IPS-NIHi7 (cell line): ENCODE data around the gene ANO10.
A peak's percentile ranks its signal among the peaks of the same experiment; 100 is the strongest.
"Not testable (repeated sequence)": the region's sequence is repeated elsewhere in the genome, so short reads cannot be mapped to it uniquely, and the experiment has no call there.

ENCODE experiments used
- DNase-seq: peaks from one replicate; pipeline ENCODE4 v3.0.0; 2012; ENCODE audit warnings: mixed read lengths; ENCODE audit errors: extremely low spot score

Gene ANO10

GRCh38 chr3:43372809-43373559, 248.8 kb downstream of the ANO10 start:
- peak; percentile 49 for DNase-seq

- DNase-seq = no peak
Measured at GRCh38 chr3:43372007-43372740, 249.6 kb downstream of the ANO10 start.

DNA sequence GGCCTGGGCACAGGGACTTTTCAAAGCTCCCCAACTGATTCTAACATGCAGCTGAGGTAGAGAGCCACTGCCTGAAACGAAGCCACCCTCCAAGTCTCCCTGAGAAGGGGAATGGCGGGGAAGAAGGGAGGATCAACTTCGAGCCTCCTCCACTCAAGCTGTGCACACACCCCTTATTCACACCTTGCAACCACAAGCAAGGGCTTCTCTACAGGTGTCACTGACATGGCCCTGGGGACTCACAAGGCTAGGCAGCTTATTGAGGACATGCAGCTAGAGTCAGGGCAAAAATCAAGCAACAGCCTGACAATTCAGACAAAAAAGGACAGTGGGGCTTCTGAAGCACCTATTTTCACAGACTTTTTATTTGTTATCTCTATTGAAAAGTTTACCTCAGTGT, 250.3 kb downstream of the ANO10 start:
- DNase-seq = no peak

GRCh38 chr3:43370293-43370980, 251.4 kb downstream of the ANO10 start:
- no peak for DNase-seq

DNA sequence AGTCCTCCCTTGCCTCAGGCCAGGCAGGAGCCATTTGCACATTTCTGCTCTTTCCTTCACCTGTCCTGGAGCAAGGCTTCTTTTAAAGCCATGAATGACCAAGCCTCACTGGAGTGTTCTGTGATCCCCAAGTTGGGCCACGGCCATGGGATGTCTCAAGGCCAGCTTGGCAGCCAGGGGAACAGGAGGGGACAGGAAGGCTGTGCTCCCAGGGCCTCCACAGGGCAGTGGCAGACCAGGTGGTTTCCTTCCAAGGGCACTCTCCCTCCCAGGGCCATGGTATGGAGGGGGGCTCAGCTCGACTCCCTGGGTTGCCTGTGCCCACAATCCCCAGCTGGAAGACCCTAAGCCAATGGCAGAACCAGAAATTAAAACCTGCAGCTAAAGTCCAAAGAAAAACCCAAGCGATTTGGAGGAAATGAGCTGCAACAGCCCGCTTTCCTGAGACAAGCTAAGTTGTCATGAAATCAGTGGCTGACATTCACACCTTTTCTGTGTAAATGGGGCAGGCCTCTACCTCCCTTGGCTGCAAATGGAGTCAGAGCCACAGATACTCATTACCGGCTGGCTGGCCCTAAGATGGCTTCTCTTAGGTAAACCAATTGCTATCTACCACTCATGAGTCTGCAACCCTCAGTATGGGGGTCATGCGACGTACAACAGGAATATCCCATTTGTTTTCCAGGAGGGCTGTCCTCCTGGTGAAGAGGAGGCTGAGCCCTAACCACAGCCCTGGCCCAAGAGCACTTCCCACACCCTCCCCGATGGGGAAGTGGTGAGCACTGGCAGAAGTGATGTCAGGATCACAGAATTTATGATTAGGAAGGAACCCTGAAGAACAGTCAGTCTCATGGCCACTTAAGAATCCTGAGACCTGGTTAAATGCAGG, 252.2 kb downstream of the ANO10 start:
- no peak for DNase-seq

GRCh38 chr3:43366885-43367284, 254.9 kb downstream of the ANO10 start:
- no peak for DNase-seq

DNA sequence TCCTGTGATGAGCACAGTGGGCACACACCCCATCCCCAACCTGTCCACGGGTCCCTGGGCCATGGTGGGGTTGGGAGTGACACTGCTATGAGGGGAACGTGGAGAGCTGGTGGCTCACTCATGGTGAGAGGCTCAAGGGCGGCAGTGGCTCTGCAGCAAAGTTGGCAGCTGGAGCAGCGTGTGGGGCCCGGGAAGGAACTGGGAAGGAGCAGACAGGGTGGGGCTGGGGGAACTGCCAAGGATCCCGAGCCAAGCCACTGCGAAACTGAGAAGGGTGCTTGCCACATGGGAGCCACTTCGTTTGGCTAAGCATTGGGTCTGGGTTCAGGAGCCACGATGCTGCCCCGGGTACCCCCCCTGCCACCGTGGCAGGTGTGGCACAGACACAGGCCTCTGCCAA, 255.3 kb downstream of the ANO10 start:
- no peak for DNase-seq

DNA sequence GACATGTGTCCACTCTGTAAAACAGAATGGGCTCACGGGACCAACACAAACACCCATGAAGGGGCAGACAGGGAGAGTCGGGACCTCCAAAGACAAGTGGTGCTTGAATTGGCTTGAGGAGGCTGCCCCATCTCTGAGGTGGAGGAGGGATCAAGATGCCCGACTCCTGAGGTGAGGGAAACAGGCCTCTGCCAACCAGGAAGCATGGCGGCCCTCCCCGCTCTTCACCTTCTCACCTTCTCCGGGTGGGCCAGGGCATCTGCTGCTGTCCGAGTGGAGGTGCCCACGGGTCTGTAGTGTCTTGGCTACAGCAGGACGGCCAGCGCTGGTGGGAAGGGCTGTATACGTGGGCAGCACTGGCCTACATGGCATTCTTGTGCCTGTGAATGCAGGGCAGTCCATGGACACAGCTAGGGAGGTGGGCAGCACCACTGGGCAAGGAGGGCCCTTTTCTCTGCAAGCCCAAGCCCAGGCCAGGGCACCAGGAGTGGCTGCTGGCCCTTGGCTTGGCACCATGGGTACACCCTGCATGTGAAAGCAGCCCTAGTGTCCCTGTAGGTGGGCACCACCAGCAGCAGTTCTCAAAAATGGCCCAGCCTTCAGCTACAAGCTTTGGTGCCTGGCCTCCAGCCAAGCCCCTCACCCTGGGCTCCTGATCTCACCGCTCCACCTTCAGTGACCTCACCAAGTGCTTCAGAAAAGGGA, 256.1 kb downstream of the ANO10 start:
- no peak for DNase-seq

GRCh38 chr3:43364926-43365325, 256.9 kb downstream of the ANO10 start:
- DNase-seq = no peak

DNA sequence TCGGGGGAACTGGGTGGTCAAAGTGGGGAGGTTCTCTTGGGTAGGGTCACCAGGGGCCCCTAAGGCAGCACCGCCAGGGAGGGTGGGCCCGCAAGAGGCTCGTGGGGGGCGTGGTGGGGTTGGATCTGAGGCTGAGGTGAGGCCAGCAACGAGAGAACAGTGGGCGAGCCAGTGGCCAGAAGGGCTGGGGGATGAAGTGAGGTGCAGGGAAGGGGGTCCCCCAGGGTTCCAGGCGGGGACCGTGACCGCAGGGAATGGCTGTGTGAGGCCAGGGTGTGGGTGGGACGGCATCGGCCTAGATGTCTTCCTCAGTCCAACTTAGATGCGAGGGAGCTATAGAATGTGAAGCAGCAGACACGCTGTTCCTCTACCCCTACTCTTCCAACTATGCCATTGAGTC, 257.3 kb downstream of the ANO10 start:
- no peak for DNase-seq

DNA sequence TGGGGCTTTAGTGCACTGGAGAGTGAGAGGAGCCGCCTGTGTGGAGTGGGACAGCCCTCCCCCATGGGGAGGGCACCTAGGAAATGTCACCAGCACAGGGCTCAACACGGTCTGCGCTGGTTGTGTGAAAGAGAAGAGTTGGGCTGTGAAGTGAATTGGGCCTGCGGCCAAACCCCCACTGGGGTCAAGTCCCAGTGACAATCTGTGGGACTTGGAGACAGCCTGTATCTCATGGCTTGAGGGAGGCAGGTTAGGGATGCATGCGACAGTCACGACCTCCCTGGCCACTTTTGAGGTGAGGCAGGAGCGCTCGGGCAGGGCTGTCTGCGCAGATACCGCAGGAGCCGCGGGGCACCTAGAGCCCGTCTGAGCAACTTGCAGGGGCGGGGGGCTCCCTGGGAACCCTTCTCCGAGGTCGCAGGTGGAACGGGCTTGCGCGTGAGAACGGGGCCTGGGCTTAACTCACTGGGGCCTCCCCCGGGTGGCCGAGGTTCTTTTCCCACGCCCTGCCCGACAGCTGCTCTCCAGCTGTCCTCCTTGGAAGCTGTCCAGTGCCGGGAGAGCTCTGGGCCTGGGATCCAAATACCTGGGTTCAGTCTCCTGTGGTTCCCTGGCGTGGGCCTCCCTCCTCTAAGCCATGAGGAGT, 258.1 kb downstream of the ANO10 start:
- no peak for DNase-seq

DNA sequence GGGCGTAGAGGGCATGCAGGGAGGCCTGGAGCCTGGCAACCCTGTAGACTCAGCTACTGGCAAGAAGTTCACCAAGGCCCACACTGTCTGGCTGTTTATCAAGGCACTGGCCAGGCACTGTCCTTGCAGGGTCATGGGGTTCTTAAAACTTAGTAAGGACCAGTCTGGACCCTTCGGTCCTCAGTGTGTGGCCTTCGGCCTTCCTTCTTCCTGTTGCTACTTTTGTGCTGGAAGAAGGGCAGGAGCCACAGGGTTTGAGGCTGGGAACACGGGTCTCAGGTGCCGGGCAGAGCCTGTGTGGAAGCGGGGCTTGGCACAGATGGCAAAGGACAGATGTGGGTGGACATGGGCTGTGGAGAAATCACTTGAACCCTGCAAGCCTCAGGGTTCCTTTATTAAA, 258.9 kb downstream of the ANO10 start:
- no peak for DNase-seq

GRCh38 chr3:43362183-43362582, 259.6 kb downstream of the ANO10 start:
- no peak for DNase-seq

GRCh38 chr3:43361077-43361476, 260.7 kb downstream of the ANO10 start:
- DNase-seq = no peak

DNA sequence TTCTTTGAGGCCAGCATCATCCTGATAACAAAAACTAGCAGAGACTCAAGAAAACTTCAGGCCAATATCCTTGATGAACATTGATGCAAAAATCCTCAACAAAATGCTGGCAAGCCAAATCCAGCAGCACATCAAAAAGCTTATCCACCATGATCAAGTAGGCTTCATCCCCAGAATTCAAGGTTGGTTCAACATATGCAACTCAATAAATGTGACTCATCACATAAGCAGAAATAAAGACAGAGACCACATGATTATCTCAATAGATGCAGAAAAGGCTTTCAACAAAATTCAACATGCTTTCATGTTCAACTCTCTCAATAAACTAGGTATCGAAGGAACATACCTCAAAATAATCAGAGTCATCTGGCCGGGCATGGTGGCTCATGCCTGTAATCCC, 265.8 kb downstream of the ANO10 start:
- not testable (repeated sequence) for DNase-seq

- DNase-seq = no peak
Measured at GRCh38 chr3:43353923-43354670, 267.7 kb downstream of the ANO10 start.

DNA sequence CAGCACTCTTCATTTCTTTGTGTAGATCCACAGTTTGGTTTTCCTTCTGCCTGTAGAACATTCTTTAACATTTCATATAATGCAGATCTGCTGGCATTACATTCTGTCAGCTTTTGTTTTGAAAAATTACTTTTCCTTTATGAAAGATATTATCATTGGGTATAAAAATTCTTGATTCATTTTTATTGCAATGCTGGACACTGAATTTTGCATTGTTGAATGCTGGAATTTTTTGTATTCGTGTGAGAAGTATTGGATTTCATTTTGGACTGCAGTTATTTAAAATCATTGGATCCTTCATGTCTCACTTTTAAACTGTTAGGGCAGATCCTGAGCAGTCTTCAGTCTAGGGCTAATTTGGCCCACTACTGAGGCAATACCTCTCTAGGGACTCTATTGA, 268.4 kb downstream of the ANO10 start:
- DNase-seq = no peak

GRCh38 chr3:43349716-43350115, 272.1 kb downstream of the ANO10 start:
- DNase-seq = no peak

DNA sequence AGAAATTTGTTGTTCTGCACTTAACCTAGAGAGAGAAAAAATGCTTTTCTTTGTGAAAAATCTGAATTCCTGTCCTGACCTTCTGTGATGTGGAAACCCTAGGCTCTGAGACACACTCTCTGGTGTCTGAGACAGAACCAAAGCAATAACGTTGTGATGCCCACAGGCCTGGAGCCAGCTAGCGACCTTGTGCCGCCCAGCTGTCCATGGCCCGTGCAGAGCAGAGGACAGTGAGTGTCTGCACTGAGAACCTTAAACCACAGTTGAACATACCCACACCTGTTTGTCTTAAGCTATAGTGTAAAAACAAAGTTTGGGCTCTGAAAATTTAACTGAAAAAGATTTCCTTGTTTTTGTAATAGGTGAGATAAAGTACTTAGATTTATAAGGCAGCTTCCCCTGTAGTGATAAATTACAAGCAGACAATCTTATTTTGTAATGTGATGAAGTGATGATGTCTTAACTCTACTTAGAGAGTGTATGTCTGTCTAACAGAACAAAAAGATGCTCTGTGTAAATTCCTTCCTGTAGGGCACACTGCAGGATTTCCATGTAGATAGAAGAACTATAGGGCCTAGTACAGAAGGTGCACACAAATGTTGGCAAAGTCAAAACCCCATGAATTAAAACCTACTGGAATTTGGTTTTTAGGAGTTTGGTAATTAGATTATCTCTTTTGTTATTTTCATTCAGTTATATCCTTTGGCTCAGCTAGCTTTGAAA, 272.8 kb downstream of the ANO10 start:
- no peak for DNase-seq
